ENCODE results near the gene DNAL4.

DNA sequence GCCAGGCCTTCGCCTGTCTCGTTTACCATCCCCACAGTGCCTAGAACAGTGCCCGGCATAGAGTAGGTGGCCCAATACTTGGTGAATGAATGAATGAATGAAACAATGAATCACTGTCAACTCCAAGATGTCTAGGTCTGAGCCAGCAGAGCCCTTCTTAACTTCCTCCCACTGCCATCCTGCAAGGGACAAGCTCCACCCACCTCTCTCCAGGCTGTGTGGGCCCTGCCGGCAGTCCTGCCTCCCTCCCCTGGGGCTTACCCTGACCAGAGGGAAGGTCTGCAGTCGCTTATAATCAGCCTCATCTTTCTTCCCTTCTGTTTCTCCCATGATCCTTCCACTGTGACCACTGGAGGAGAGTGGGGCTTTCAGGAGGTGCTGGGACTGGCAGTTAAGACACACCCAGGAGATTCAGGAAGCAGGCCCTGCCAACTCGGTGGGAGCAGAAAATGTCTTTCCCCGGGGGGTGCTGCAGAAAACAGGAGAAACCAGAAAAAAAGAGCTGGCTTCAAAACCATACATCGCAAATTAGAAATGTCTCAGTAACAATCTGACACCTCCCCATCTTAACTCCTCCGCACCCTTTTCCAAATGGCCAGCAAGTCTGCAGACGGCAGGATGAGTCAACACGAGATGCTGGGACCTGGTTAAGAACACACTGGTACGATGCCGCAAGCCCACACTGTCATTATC lies 11.4 kb downstream of the DNAL4 start:
- TF ChIP-seq, protein P1, sequence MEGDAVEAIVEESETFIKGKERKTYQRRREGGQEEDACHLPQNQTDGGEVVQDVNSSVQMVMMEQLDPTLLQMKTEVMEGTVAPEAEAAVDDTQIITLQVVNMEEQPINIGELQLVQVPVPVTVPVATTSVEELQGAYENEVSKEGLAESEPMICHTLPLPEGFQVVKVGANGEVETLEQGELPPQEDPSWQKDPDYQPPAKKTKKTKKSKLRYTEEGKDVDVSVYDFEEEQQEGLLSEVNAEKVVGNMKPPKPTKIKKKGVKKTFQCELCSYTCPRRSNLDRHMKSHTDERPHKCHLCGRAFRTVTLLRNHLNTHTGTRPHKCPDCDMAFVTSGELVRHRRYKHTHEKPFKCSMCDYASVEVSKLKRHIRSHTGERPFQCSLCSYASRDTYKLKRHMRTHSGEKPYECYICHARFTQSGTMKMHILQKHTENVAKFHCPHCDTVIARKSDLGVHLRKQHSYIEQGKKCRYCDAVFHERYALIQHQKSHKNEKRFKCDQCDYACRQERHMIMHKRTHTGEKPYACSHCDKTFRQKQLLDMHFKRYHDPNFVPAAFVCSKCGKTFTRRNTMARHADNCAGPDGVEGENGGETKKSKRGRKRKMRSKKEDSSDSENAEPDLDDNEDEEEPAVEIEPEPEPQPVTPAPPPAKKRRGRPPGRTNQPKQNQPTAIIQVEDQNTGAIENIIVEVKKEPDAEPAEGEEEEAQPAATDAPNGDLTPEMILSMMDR (IDR thresholded peaks at IDR 0.05) = no peak
- no peak for TF ChIP-seq POLR2A (IDR thresholded peaks at IDR 0.05)
